ENCODE measurements around the gene JMJD8. TPM values are rescaled to one million over a fixed set of nuclear protein-coding genes. Genes with fewer than 3 reads are reported as not detected.
A peak's percentile ranks its signal among the peaks of the same experiment; 100 is the strongest.

The JMJD8 gene
- total and polyA plus RNA-seq, 2 experiments from 2014 or later: 48.5 to 82.5 TPM

GRCh38 chr16:716200-716568, 32.0 kb upstream of the JMJD8 start:
- peaks cover 13% of the 10 kb centered on the region; the same call in 2 of the 3 replicates for H3K4me1 Mint-ChIP-seq
- Histone ChIP-seq H2AFZ (no peak overlapping the region), H3K27me3 (ENCODE audit: insufficient read depth) (peaks cover 53% of the 10 kb centered on the region), H3K27ac (ENCODE audit: low read depth) (no peak overlapping the region), H3K79me2 (replicated peaks; ENCODE audit: insufficient read depth) (no peaks in the 10 kb centered on the region), H3K4me2 (peak overlapping the region; percentile 81), H3K9me2 (ENCODE audit: insufficient read depth) (no peaks in the 10 kb centered on the region), H4K20me1 (replicated peaks; ENCODE audit: insufficient read depth) (no peaks in the 10 kb centered on the region), H3K4me3 (peak overlapping the region; percentile 59; the same call in 1 of the 2 replicates), H3F3A (replicated peaks; ENCODE audit: low read depth) (no peaks in the 10 kb centered on the region), H3K4me1 (ENCODE audit: insufficient read depth) (peaks cover 12% of the 10 kb centered on the region; the same call in 1 of the 2 replicates), H3K36me3 (ENCODE audit: insufficient read depth) (no peaks in the 10 kb centered on the region)
- peak; percentile 67 for DNase-seq (ENCODE audit: low spot score)
- H3K27ac Mint-ChIP-seq: no peak overlapping the region
- peaks cover 44% of the 10 kb centered on the region for H3K27me3 Mint-ChIP-seq (ENCODE audit: insufficient read depth, low read depth, poor library complexity)
- no peaks in the 10 kb centered on the region for H3K36me3 Mint-ChIP-seq (ENCODE audit: low read depth)
- H3K9me3 Mint-ChIP-seq: peaks cover 4% of the 10 kb centered on the region; the same call in 1 of the 3 replicates
- H3K4me3 Mint-ChIP-seq: peak overlapping the region; percentile 64
- peak; percentile 2 for ATAC-seq
- TF ChIP-seq POLR2AphosphoS5 (IDR thresholded peaks at IDR 0.05; ENCODE audit: low read depth) (no peak), ZNF331 (CRISPR knock-in tag; IDR thresholded peaks at IDR 0.05; ENCODE audit: low read depth) (no peak), EZH2 (IDR thresholded peaks at IDR 0.05; ENCODE audit: low read depth, unreplicated experiment) (no peak), STAT1 (IDR thresholded peaks at IDR 0.05; ENCODE audit: unreplicated experiment) (no peak), CTCF (conservative IDR thresholded peaks at IDR 0.05; ENCODE audit: low read depth in 2 of 2) (no peak), REST (IDR thresholded peaks at IDR 0.05; ENCODE audit: unreplicated experiment) (no peak), NANOG (IDR thresholded peaks at IDR 0.05; ENCODE audit: borderline replicate concordance) (no peak), CREB1 (CRISPR knock-in tag; IDR thresholded peaks at IDR 0.05; ENCODE audit: low read depth) (no peak), ETS1 (IDR thresholded peaks at IDR 0.05) (no peak), ZNF462 (CRISPR knock-in tag; IDR thresholded peaks at IDR 0.05) (no peak), JUNB (IDR thresholded peaks at IDR 0.05; ENCODE audit: unreplicated experiment) (no peak), EZH2phosphoT487 (IDR thresholded peaks at IDR 0.05; ENCODE audit: unreplicated experiment) (no peak)
